ENCODE data around the gene TAF1D.

Gene TAF1D

GRCh38 chr11:93719310-93719709 is 22.0 kb downstream of the TAF1D start:
- no peak for ATAC-seq
- TF ChIP-seq ZC3H10 (CRISPR knock-in tag; IDR thresholded peaks at IDR 0.05), result no peak
- TF ChIP-seq ZFP3 (CRISPR knock-in tag; IDR thresholded peaks at IDR 0.05), result no peak
- no peak for TF ChIP-seq SNAI2 (CRISPR knock-in tag; IDR thresholded peaks at IDR 0.05)

- no peak for TF ChIP-seq ZNF565 (CRISPR knock-in tag; conservative IDR thresholded peaks at IDR 0.05; ENCODE audit: low read depth)
- no peak for TF ChIP-seq BACH2 (CRISPR knock-in tag; IDR thresholded peaks at IDR 0.05; ENCODE audit: borderline replicate concordance)
- TF ChIP-seq TOX (CRISPR knock-in tag; IDR thresholded peaks at IDR 0.05; ENCODE audit: borderline replicate concordance), result no peak
- no peak for TF ChIP-seq ISL1 (CRISPR knock-in tag; IDR thresholded peaks at IDR 0.05)
- no peak for TF ChIP-seq SNAI2 (CRISPR knock-in tag; IDR thresholded peaks at IDR 0.05)
- ATAC-seq, result no peak
Measured at GRCh38 chr11:93718057-93718563, 23.2 kb downstream of the TAF1D start.

GRCh38 chr11:93717501-93717900 is 23.8 kb downstream of the TAF1D start:
- no peak for TF ChIP-seq SNAI2 (CRISPR knock-in tag; IDR thresholded peaks at IDR 0.05)
- no peak for TF ChIP-seq PATZ1 (CRISPR knock-in tag; IDR thresholded peaks at IDR 0.05; ENCODE audit: borderline replicate concordance)
- no peak for TF ChIP-seq PPARA (CRISPR knock-in tag; IDR thresholded peaks at IDR 0.05; ENCODE audit: borderline replicate concordance)
- no peak for TF ChIP-seq BACH2 (CRISPR knock-in tag; IDR thresholded peaks at IDR 0.05; ENCODE audit: borderline replicate concordance)
- no peak for TF ChIP-seq ZFP30 (CRISPR knock-in tag; IDR thresholded peaks at IDR 0.05)
- no peak for ATAC-seq

GRCh38 chr11:93715797-93716396 is 25.4 kb downstream of the TAF1D start:
- TF ChIP-seq TOX (CRISPR knock-in tag; IDR thresholded peaks at IDR 0.05; ENCODE audit: borderline replicate concordance) (no peak), ZNF70 (CRISPR knock-in tag; IDR thresholded peaks at IDR 0.05) (no peak)

GRCh38 chr11:93712678-93713077 is 28.6 kb downstream of the TAF1D start:
- TF ChIP-seq CSRNP3 (CRISPR knock-in tag; IDR thresholded peaks at IDR 0.05) (no peak), ZFP3 (CRISPR knock-in tag; IDR thresholded peaks at IDR 0.05) (no peak), TOX (CRISPR knock-in tag; IDR thresholded peaks at IDR 0.05; ENCODE audit: borderline replicate concordance) (no peak)
- ATAC-seq, result no peak

More at GRCh38 chr11:93715797-93716396, 25.4 kb downstream of the TAF1D start:
- no peak for ATAC-seq

GRCh38 chr11:93710239-93710638 is 31.1 kb downstream of the TAF1D start:
- TF ChIP-seq ESRRG (CRISPR knock-in tag; IDR thresholded peaks at IDR 0.05), result no peak
- TF ChIP-seq ZFP3 (CRISPR knock-in tag; IDR thresholded peaks at IDR 0.05), result no peak
- TF ChIP-seq ZNF70 (CRISPR knock-in tag; IDR thresholded peaks at IDR 0.05), result no peak
- no peak for TF ChIP-seq CSDC2 (CRISPR knock-in tag; IDR thresholded peaks at IDR 0.05)
- no peak for TF ChIP-seq GLIS3 (CRISPR knock-in tag; IDR thresholded peaks at IDR 0.05)
- no peak for TF ChIP-seq ISL1 (CRISPR knock-in tag; IDR thresholded peaks at IDR 0.05)
- TF ChIP-seq ZNF8 (CRISPR knock-in tag; IDR thresholded peaks at IDR 0.05), result no peak
- TF ChIP-seq ZNF565 (CRISPR knock-in tag; conservative IDR thresholded peaks at IDR 0.05; ENCODE audit: low read depth), result no peak
- TF ChIP-seq RARB (CRISPR knock-in tag; IDR thresholded peaks at IDR 0.05), result no peak
- TF ChIP-seq CSRNP3 (CRISPR knock-in tag; IDR thresholded peaks at IDR 0.05), result no peak
- TF ChIP-seq SNAI2 (CRISPR knock-in tag; IDR thresholded peaks at IDR 0.05), result no peak
- TF ChIP-seq TOX (CRISPR knock-in tag; IDR thresholded peaks at IDR 0.05; ENCODE audit: borderline replicate concordance), result no peak
- ATAC-seq, result no peak

- no peak for ATAC-seq
- TF ChIP-seq RARB (CRISPR knock-in tag; IDR thresholded peaks at IDR 0.05) (no peak), ZNF70 (CRISPR knock-in tag; IDR thresholded peaks at IDR 0.05) (no peak), BACH2 (CRISPR knock-in tag; IDR thresholded peaks at IDR 0.05; ENCODE audit: borderline replicate concordance) (no peak), ZNF8 (CRISPR knock-in tag; IDR thresholded peaks at IDR 0.05) (no peak), ZFP30 (CRISPR knock-in tag; IDR thresholded peaks at IDR 0.05) (no peak), TCF4 (CRISPR knock-in tag; IDR thresholded peaks at IDR 0.05; ENCODE audit: borderline replicate concordance) (no peak), CSDC2 (CRISPR knock-in tag; IDR thresholded peaks at IDR 0.05) (no peak), ZFP3 (CRISPR knock-in tag; IDR thresholded peaks at IDR 0.05) (no peak), ISL1 (CRISPR knock-in tag; IDR thresholded peaks at IDR 0.05) (no peak), CSRNP3 (CRISPR knock-in tag; IDR thresholded peaks at IDR 0.05) (no peak)
Measured at GRCh38 chr11:93704237-93704636, 37.1 kb downstream of the TAF1D start.
